ENCODE measurements around the gene ATP1A3.

- TF ChIP-seq, protein P1, sequence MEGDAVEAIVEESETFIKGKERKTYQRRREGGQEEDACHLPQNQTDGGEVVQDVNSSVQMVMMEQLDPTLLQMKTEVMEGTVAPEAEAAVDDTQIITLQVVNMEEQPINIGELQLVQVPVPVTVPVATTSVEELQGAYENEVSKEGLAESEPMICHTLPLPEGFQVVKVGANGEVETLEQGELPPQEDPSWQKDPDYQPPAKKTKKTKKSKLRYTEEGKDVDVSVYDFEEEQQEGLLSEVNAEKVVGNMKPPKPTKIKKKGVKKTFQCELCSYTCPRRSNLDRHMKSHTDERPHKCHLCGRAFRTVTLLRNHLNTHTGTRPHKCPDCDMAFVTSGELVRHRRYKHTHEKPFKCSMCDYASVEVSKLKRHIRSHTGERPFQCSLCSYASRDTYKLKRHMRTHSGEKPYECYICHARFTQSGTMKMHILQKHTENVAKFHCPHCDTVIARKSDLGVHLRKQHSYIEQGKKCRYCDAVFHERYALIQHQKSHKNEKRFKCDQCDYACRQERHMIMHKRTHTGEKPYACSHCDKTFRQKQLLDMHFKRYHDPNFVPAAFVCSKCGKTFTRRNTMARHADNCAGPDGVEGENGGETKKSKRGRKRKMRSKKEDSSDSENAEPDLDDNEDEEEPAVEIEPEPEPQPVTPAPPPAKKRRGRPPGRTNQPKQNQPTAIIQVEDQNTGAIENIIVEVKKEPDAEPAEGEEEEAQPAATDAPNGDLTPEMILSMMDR (conservative IDR thresholded peaks at IDR 0.05; ENCODE audit: low read depth, low read length): no peak
- no peak for TF ChIP-seq EZH2 (IDR thresholded peaks at IDR 0.05; ENCODE audit: low read length, unreplicated experiment)
Observed at GRCh38 chr19:41925208-41926003, 68.6 kb downstream of the ATP1A3 start.

Data from PC-3 (cell line).